IMR-90 (cell line): ENCODE results near the gene RASL11B. TPM values are rescaled to one million over a fixed set of nuclear protein-coding genes. Genes with fewer than 3 reads are reported as not detected.

ENCODE experiments used
- ATAC-seq: fragments of 200-7000 bp; cut with Tn5 transposase; 2 replicates; pipeline ENCODE4 v1.9.1; 2020; ENCODE audit warnings: low read depth, mild to moderate bottlenecking, moderate library complexity
- BruUV-seq: library from RNA; stranded (reverse); fragments of 400-500 nt; replicated peaks from 2 replicates; lab custom pipeline; 2021; lab: Mats Ljungman, UMichigan
- CTCF ChIA-PET: fragments of 300-600 bp; formaldehyde crosslinking; extraction: SDS; loops from one replicate; lab custom pipeline; 2021; ENCODE audit warnings: antibody characterized with exemption; lab: Yijun Ruan, JAX
- POLR2A ChIA-PET: fragments of 300-600 bp; sonication (Branson Sonifier 250); formaldehyde crosslinking; loops from one replicate; lab custom pipeline; 2022; ENCODE audit warnings: antibody characterized with exemption; ENCODE audit not compliant: unreplicated experiment; lab: Charles Lee
- DNase-seq: peaks from one replicate; pipeline ENCODE4 v3.0.0; 2013
- H2AFZ ChIP-seq: replicated peaks from 2 replicates; pipeline ENCODE3; 2013; ENCODE audit warnings: low read length, mild to moderate bottlenecking; ENCODE audit not compliant: poor library complexity
- H2AK5ac ChIP-seq: 2 replicates; pipeline ENCODE4 v1.6.1; 2013; ENCODE audit warnings: low read depth, low read length, inconsistent platforms
- H2AK9ac ChIP-seq: replicated peaks from 2 replicates; pipeline ENCODE3; 2013; ENCODE audit warnings: mild to moderate bottlenecking, low read depth, low read length, moderate library complexity; ENCODE audit not compliant: poor library complexity
- H2BK120ac ChIP-seq: 2 replicates; pipeline ENCODE4 v1.6.1; 2013; ENCODE audit warnings: low read depth, low read length, inconsistent platforms
- H2BK15ac ChIP-seq: 3 replicates; pipeline ENCODE4 v1.6.1; 2013; ENCODE audit warnings: low read depth, low read length, inconsistent platforms
- H2BK20ac ChIP-seq: 2 replicates; pipeline ENCODE4 v1.6.1; 2013; ENCODE audit warnings: low read depth, mild to moderate bottlenecking, inconsistent platforms, low read length, moderate library complexity
- H2BK5ac ChIP-seq: 2 replicates; pipeline ENCODE4 v1.6.1; 2013; ENCODE audit warnings: mild to moderate bottlenecking, low read depth, low read length, inconsistent platforms; ENCODE audit not compliant: poor library complexity, severe bottlenecking
- H3K14ac ChIP-seq: replicated peaks from 2 replicates; pipeline ENCODE4 v1.6.1; 2013; ENCODE audit warnings: low read depth, low read length, inconsistent platforms
- H3K18ac ChIP-seq: 2 replicates; pipeline ENCODE4 v1.6.1; 2013; ENCODE audit warnings: low read depth, low read length, control low read depth
- H3K23ac ChIP-seq: 2 replicates; pipeline ENCODE4 v1.6.1; 2013; ENCODE audit warnings: low read depth, low read length, inconsistent platforms
- H3K27ac ChIP-seq: 2 replicates; pipeline ENCODE4 v1.5.1; 2013; ENCODE audit warnings: mild to moderate bottlenecking, control low read depth, low read length; ENCODE audit not compliant: insufficient read depth
- H3K27me3 ChIP-seq: 2 replicates; pipeline ENCODE4 v1.6.1; 2013; ENCODE audit warnings: low read length; ENCODE audit not compliant: control insufficient read depth, insufficient read depth
- H3K36me3 ChIP-seq: 2 replicates; pipeline ENCODE4 v1.6.1; 2013; ENCODE audit warnings: low read length, mixed read lengths; ENCODE audit not compliant: control insufficient read depth, insufficient read depth
- H3K4ac ChIP-seq: 2 replicates; pipeline ENCODE4 v1.6.1; 2013; ENCODE audit warnings: low read depth, low read length, inconsistent platforms
- H3K4me1 ChIP-seq: 2 replicates; pipeline ENCODE4 v1.6.1; 2013; ENCODE audit warnings: low read length, mixed read lengths; ENCODE audit not compliant: control insufficient read depth, insufficient read depth
- H3K4me2 ChIP-seq: 2 replicates; pipeline ENCODE4 v1.6.1; 2013; ENCODE audit warnings: low read depth, mild to moderate bottlenecking, control low read depth, low read length, moderate library complexity
- H3K4me3 ChIP-seq: 2 replicates; pipeline ENCODE4 v1.5.1; 2013; ENCODE audit warnings: low read depth, mild to moderate bottlenecking, control low read depth, low read length, moderate library complexity; ENCODE audit not compliant: insufficient read depth
- H3K56ac ChIP-seq: 2 replicates; pipeline ENCODE4 v1.6.1; 2013; ENCODE audit warnings: low read length, inconsistent platforms; ENCODE audit not compliant: insufficient read depth; ENCODE audit errors: extremely low read depth
- H3K79me1 ChIP-seq, 2 experiments: 2 replicates each; pipeline ENCODE4 v1.6.1; 2013; ENCODE audit warnings: low read length in 2 of 2, inconsistent platforms in 1 of 2, low read depth in 1 of 2
- H3K9ac ChIP-seq: 2 replicates; pipeline ENCODE4 v1.6.1; 2013; ENCODE audit warnings: low read depth, low read length, control low read depth
- H3K9me1 ChIP-seq: 2 replicates; pipeline ENCODE4 v1.6.1; 2013; ENCODE audit warnings: low read length, inconsistent platforms; ENCODE audit not compliant: insufficient read depth
- H3K9me3 ChIP-seq: 2 replicates; pipeline ENCODE4 v1.6.1; 2013; ENCODE audit warnings: low read length; ENCODE audit not compliant: control insufficient read depth, insufficient read depth
- H4K20me1 ChIP-seq: 2 replicates; pipeline ENCODE4 v1.6.1; 2013; ENCODE audit warnings: low read length, inconsistent platforms; ENCODE audit not compliant: insufficient read depth
- H4K5ac ChIP-seq: 2 replicates; pipeline ENCODE4 v1.6.1; 2013; ENCODE audit warnings: mild to moderate bottlenecking, low read depth, low read length, control low read depth
- H4K8ac ChIP-seq, 2 experiments: 2 replicates each; pipeline ENCODE4 v1.6.1; 2013; ENCODE audit warnings: low read depth in 2 of 2, low read length in 2 of 2, control low read depth in 1 of 2, inconsistent platforms in 1 of 2
- H4K91ac ChIP-seq: 2 replicates; pipeline ENCODE4 v1.6.1; 2013; ENCODE audit warnings: low read depth, low read length, inconsistent platforms; ENCODE audit not compliant: insufficient read depth
- FOS ChIP-seq: fragments of 150-350 bp; IDR thresholded peaks from 2 replicates; pipeline ENCODE4 v1.6.1; 2016; ENCODE audit warnings: low read depth, low read length
- RAD21 ChIP-seq: IDR thresholded peaks from 2 replicates; pipeline ENCODE4 v1.6.1; 2012; ENCODE audit warnings: low read length, improper control_type of control experiment
- SMC3 ChIP-seq: fragments of 150-350 bp; IDR thresholded peaks from 2 replicates; pipeline ENCODE4 v1.6.1; 2016; ENCODE audit warnings: low read depth, mild to moderate bottlenecking, antibody characterized with exemption, low read length, moderate library complexity
- WGBS, 2 experiments: methylation state at CpG; one replicate each; pipeline versions ENCODE4 v1.1.5 to v1.1.7; 2013; ENCODE audit warnings: missing lambda C conversion rate in 2 of 2; ENCODE audit not compliant: insufficient read length in 1 of 2; ENCODE audit errors: extremely low coverage in 2 of 2; 5-methylcytosine and 5-hydroxymethylcytosine counted together
- dilution Hi-C: fragments of 300-500 bp; cut with HindIII; formaldehyde crosslinking; loops from one replicate; pipeline ENCODE4 v1.14.3; 2018; ENCODE audit warnings: low sequenced_read_pairs; ENCODE audit not compliant: unreplicated experiment
- in situ Hi-C: fragments of 300-500 bp; cut with MboI; formaldehyde crosslinking; loops from 3 replicates; pipeline ENCODE4 v1.14.3; 2019; ENCODE audit warnings: low sequenced_read_pairs, inconsistent platforms, mixed read lengths
- intact Hi-C: fragments of 100-400 bp; cut with micrococcal nuclease; formaldehyde crosslinking; loops from 2 replicates; pipeline ENCODE4 v1.10.0; 2022
- polyA plus RNA-seq, 3 experiments: library from polyadenylated mRNA; depleted of rRNA; stranded (reverse); fragments of >200 nt; gene quantifications; 2 replicates each; pipeline ENCODE4 v1.2.3, GENCODE V29; 2012; ENCODE audit warnings: low replicate concordance in 1 of 3
- total RNA-seq: library from RNA; depleted of rRNA; stranded (reverse); fragments of >200 nt; gene quantifications from 2 replicates; pipeline ENCODE4 v1.2.3, GENCODE V29; 2012

Gene RASL11B
- total and polyA plus RNA-seq, 2 of the 4 experiments (the other 2 are of a cell fraction) = 0.18 to 0.31 TPM

GRCh38 chr4:52865300-52865699, 3.2 kb downstream of the RASL11B start:
- DNase-seq (no peak), ATAC-seq (no peak)
- H3K27ac ChIP-seq = no peak overlapping the region
- peaks cover 7% of the 10 kb centered on the region; the same call in 1 of the 2 replicates for H3K9me1 ChIP-seq
- peaks cover 5% of the 10 kb centered on the region for H3K27me3 ChIP-seq
- no peak overlapping the region for H3K4me3 ChIP-seq
- H3K79me1 ChIP-seq = no peaks in the 10 kb centered on the region; a peak in 1 of 4 replicates
- no peak overlapping the region for H3K4ac ChIP-seq
- H3K18ac ChIP-seq = no peak overlapping the region
- no peak overlapping the region for H2AK5ac ChIP-seq
- H2AK9ac ChIP-seq = no peak overlapping the region
- no peak overlapping the region for H2BK20ac ChIP-seq
- in situ Hi-C loops = no loop called here
- no peak overlapping the region for H3K56ac ChIP-seq
- no peak overlapping the region for H3K23ac ChIP-seq
- POLR2A ChIA-PET = no interaction called here
- intact Hi-C loops = loop anchor here (10.0 kb wide), 2 partner anchors 210 to 490 kb away; partner anchors contain the start of gene USP46
- H4K20me1 ChIP-seq = no peaks in the 10 kb centered on the region
- WGBS, 2 experiments = no CpG with 5 or more reads among the region's 9 CpGs
- H3K9me3 ChIP-seq = no peaks in the 10 kb centered on the region
- TF ChIP-seq RAD21 (no peak), SMC3 (no peak), FOS (no peak)
- no peak overlapping the region for H3K14ac ChIP-seq
- no peak overlapping the region; the same call in 1 of the 2 replicates for H3K4me2 ChIP-seq
- H3K36me3 ChIP-seq = peaks cover 15% of the 10 kb centered on the region
- H4K91ac ChIP-seq = no peak overlapping the region; the same call in 1 of the 2 replicates
- no peak overlapping the region for H4K5ac ChIP-seq
- H2AFZ ChIP-seq = no peak overlapping the region
- no peak overlapping the region for H2BK5ac ChIP-seq
- H3K4me1 ChIP-seq = peaks cover 11% of the 10 kb centered on the region
- H3K9ac ChIP-seq = no peak overlapping the region
- CTCF ChIA-PET = no interaction called here
- BruUV-seq = no TSS peak
- H2BK15ac ChIP-seq = no peak overlapping the region
- no peak overlapping the region for H2BK120ac ChIP-seq
- dilution Hi-C loops = no loop called here
- H4K8ac ChIP-seq = no peak overlapping the region
